ENCODE data around the gene ADAM15. TPM values are rescaled to one million over a fixed set of nuclear protein-coding genes. Genes with fewer than 3 reads are reported as not detected.

The ADAM15 gene
- total and polyA plus RNA-seq, 2 donors (not counting 1 experiment from before 2014, with no cell fraction given): 14.6 to 28.4 TPM

GRCh38 chr1:155004352-155005075 is 46.6 kb upstream of the ADAM15 start:
- DNase-seq: no peak
- Mint-ChIP-seq H3K4me1 (peaks cover 55% of the 10 kb centered on the region), H3K9me3 (ENCODE audit: insufficient read depth) (no peaks in the 10 kb centered on the region), H3K27me3 (no peaks in the 10 kb centered on the region), H3K27ac (peak overlapping the region; percentile 94), H3K4me3 (peak overlapping the region; percentile 90)
- H3K79me2 ChIP-seq (ENCODE audit: control insufficient read depth, insufficient read depth, low read length): peaks cover 69% of the 10 kb centered on the region
- peak overlapping the region; percentile 68 to 98 (median 93) for H3K4me3 ChIP-seq (ENCODE audit: control extremely low read depth in 1 of 5, extremely low read depth in 1 of 5, insufficient read depth in 1 of 5, low read depth in 2 of 5, low read length in 4 of 5)
- peak overlapping the region; percentile 94 for H3K9ac ChIP-seq (ENCODE audit: low read length)
- H2AFZ ChIP-seq (ENCODE audit: insufficient read depth, low read depth, low read length, poor library complexity, severe bottlenecking): no peak overlapping the region
- ATAC-seq (ENCODE audit: low read depth): no peak
- ChIA-PET POLR2A (interaction anchor here (1.5 to 7.4 kb wide), 2 partner anchors 11 to 31 kb away, joined by 9 to 74 read pairs; partner anchors contain the start of gene CKS1B), CTCF (interaction anchor here (1.5 to 18.4 kb wide), 2 partner anchors 10 to 49 kb away, joined by 4 to 295 read pairs; partner anchors contain the start of gene PBXIP1)
- WGBS (ENCODE audit: insufficient coverage): 53% methylated on average over 2 of the region's 5 CpGs
- H3K4me2 ChIP-seq (replicated peaks; ENCODE audit: low read depth, low read length, poor library complexity, severe bottlenecking): peak overlapping the region; percentile 96
- H3K9me3 ChIP-seq (ENCODE audit: control extremely low read depth in 1 of 3, control insufficient read depth in 2 of 3, insufficient read depth in 1 of 3, low read length in 2 of 3): no peaks in the 10 kb centered on the region
- intact Hi-C loops (cut with micrococcal nuclease): loop anchor here (5.0 kb wide), 3 partner anchors 397 to 677 kb away; partner anchors contain the start of genes ADAR, ATP8B2 and UBE2Q1
- H4K20me1 ChIP-seq (ENCODE audit: control insufficient read depth, insufficient read depth, low read length, poor library complexity, severe bottlenecking): peaks cover 29% of the 10 kb centered on the region
- H3K27ac ChIP-seq (ENCODE audit: low read length in 2 of 2): peak overlapping the region; percentile 53 to 81
- peaks cover 0 to 5% of the 10 kb centered on the region in 2 experiments for H3K36me3 ChIP-seq (replicated peaks in 1 of 2; ENCODE audit: control extremely low read depth in 1 of 2, control insufficient read depth in 1 of 2, extremely low read depth in 1 of 2, insufficient read depth in 2 of 2, low read length in 1 of 2)
- no peaks in the 10 kb centered on the region for H3K27me3 ChIP-seq (replicated peaks in 1 of 4; ENCODE audit: control extremely low read depth in 1 of 4, control insufficient read depth in 3 of 4, insufficient read depth in 4 of 4, low read length in 3 of 4)
- peaks cover 62 to 67% of the 10 kb centered on the region in 2 donors for H3K4me1 ChIP-seq (ENCODE audit: control insufficient read depth in 2 of 2, insufficient read depth in 2 of 2, low read length in 2 of 2)
- TF ChIP-seq EZH2 (IDR thresholded peaks at IDR 0.05; ENCODE audit: borderline replicate concordance, insufficient read depth, low read depth, low read length, poor library complexity, severe bottlenecking) (no peak), CTCF (IDR thresholded peaks at IDR 0.05) (no peak)
